Keratinocyte (primary cell): ENCODE results near the gene HSF2. TPM values are rescaled to one million over a fixed set of nuclear protein-coding genes. Genes with fewer than 3 reads are reported as not detected.

Source experiments
- DNase-seq: peaks from one replicate; pipeline ENCODE4 v3.0.0-alpha.2; 2011; ENCODE audit warnings: low read depth, missing footprints, low spot score
- FAIRE-seq: peaks from 2 replicates; lab custom pipeline; 2011; peaks lifted over from hg19 to GRCh38; lab: Jason Lieb, UNC
- H2AFZ ChIP-seq: 2 replicates; pipeline ENCODE4 v1.6.0; 2012; ENCODE audit warnings: low read length, control low read depth, inconsistent platforms; ENCODE audit not compliant: control insufficient read depth
- H3K27ac ChIP-seq: 2 replicates; pipeline ENCODE4 v1.5.1; 2011; ENCODE audit warnings: low read length; ENCODE audit not compliant: control insufficient read depth, insufficient read depth
- H3K27me3 ChIP-seq: 3 replicates; pipeline ENCODE4 v1.6.0; 2011; ENCODE audit warnings: low read length; ENCODE audit not compliant: control insufficient read depth, insufficient read depth; ENCODE audit errors: extremely low read depth
- H3K36me3 ChIP-seq, 2 experiments: 2 replicates in 1 of 2; 3 replicates in 1 of 2; pipeline ENCODE4 v1.5.1; 2011; ENCODE audit warnings: low read length in 2 of 2, mild to moderate bottlenecking in 1 of 2; ENCODE audit not compliant: control insufficient read depth in 2 of 2, insufficient read depth in 2 of 2; ENCODE audit errors: extremely low read depth in 1 of 2
- H3K4me1 ChIP-seq: 3 replicates; pipeline ENCODE4 v1.5.1; 2011; ENCODE audit warnings: low read length; ENCODE audit not compliant: control insufficient read depth, insufficient read depth; ENCODE audit errors: extremely low read depth
- H3K4me2 ChIP-seq: 3 replicates; pipeline ENCODE4 v1.6.0; 2011; ENCODE audit warnings: low read depth, low read length; ENCODE audit not compliant: control insufficient read depth, insufficient read depth; ENCODE audit errors: extremely low read depth
- H3K4me3 ChIP-seq, 3 experiments: fragments of 200-600 bp in 1 of 3; sonication (generic) in 1 of 3; 2 replicates in 2 of 3; 3 replicates in 1 of 3; pipeline ENCODE4 v1.5.1; 2011 to 2016; ENCODE audit warnings: low read length in 3 of 3, mild to moderate bottlenecking in 3 of 3, control low read depth in 2 of 3, inconsistent platforms in 1 of 3, low read depth in 1 of 3, mixed read lengths in 1 of 3, mixed run types in 1 of 3, moderate library complexity in 1 of 3; ENCODE audit not compliant: control insufficient read depth in 2 of 3, insufficient read depth in 2 of 3; ENCODE audit errors: extremely low read depth in 1 of 3
- H3K79me2 ChIP-seq: 2 replicates; pipeline ENCODE4 v1.6.0; 2012; ENCODE audit warnings: low read length; ENCODE audit not compliant: control insufficient read depth, insufficient read depth
- H3K9ac ChIP-seq: 3 replicates; pipeline ENCODE4 v1.6.0; 2011; ENCODE audit warnings: low read length; ENCODE audit not compliant: control insufficient read depth, insufficient read depth; ENCODE audit errors: extremely low read depth
- H3K9me1 ChIP-seq: 3 replicates; pipeline ENCODE4 v1.6.0; 2011; ENCODE audit warnings: low read length; ENCODE audit not compliant: control insufficient read depth, insufficient read depth; ENCODE audit errors: extremely low read depth
- H3K9me3 ChIP-seq: 2 replicates; pipeline ENCODE4 v1.5.1; 2012; ENCODE audit warnings: low read depth, low read length; ENCODE audit not compliant: control insufficient read depth
- H4K20me1 ChIP-seq: 3 replicates; pipeline ENCODE4 v1.6.0; 2011; ENCODE audit warnings: low read length; ENCODE audit not compliant: control insufficient read depth, insufficient read depth; ENCODE audit errors: extremely low read depth
- EZH2 ChIP-seq: IDR thresholded peaks from one replicate; pipeline ENCODE4 v1.6.1; 2012; ENCODE audit warnings: inconsistent platforms, mild to moderate bottlenecking, low read length, moderate library complexity
- dilution Hi-C: fragments of 300-500 bp; cut with MboI; formaldehyde crosslinking; loops from one replicate; pipeline ENCODE4 v1.7.0; 2020; ENCODE audit warnings: low sequenced_read_pairs; ENCODE audit not compliant: extremely low pct_ligation_motif_present
- polyA plus RNA-seq, 5 experiments: library from polyadenylated mRNA; depleted of rRNA in 3 of 5; stranded (reverse) in 3 of 5; stranded (forward) in 1 of 5; unstranded in 1 of 5; fragments of >200 nt; gene quantifications; 1 replicate in 1 of 5; 2 replicates in 3 of 5; 3 replicates in 1 of 5; pipeline versions ENCODE4 v1.2.1 to v1.2.3, GENCODE V29; 2011 to 2012; ENCODE audit warnings: missing spikeins in 2 of 5, low read depth in 1 of 5, low replicate concordance in 1 of 5
- TF ChIP-seq, protein P1 (sequence below), 3 experiments: IDR thresholded peaks in 1 of 3; conservative IDR thresholded peaks in 1 of 3; optimal IDR thresholded peaks in 1 of 3; 2 replicates in 2 of 3; 3 replicates in 1 of 3; pipeline versions ENCODE3 to v1.5.1; 2011; ENCODE audit warnings: low read length in 3 of 3, mild to moderate bottlenecking in 3 of 3, moderate library complexity in 2 of 3, control low read depth in 1 of 3, inconsistent platforms in 1 of 3; ENCODE audit not compliant: insufficient read depth in 2 of 3; ENCODE audit errors: extremely low read depth in 1 of 3

Gene HSF2
- polyA plus RNA-seq, 1 donor (not counting 4 experiments of a cell fraction or from before 2014, with no cell fraction given), result 22.5 TPM

DNA sequence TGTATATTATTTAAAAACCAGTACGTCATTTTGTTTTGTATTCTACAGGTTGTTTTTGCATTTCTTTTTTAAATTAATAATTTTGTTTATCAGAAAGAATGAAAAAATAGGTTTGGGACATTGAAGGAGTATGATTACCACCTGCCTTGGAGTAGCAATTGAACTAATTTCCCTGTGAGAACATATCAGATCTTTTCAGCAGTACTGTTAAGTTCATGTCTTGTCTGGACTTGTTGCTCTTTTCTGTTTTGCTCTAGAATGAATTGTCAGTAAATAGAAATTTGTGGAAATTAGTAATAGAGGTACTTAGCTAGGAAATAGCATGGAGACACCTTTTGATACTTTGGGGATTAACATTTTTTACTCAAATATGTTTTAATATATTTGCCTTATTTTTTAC lies 24.3 kb downstream of the HSF2 start:
- dilution Hi-C loops, result no loop called here
- FAIRE-seq, result no peak
- Histone ChIP-seq H3K9me1 (no peaks in the 10 kb centered on the region), H3K4me1 (peaks cover 2% of the 10 kb centered on the region), H4K20me1 (no peaks in the 10 kb centered on the region), H3K79me2 (no peaks in the 10 kb centered on the region), H3K4me3 (no peak overlapping the region), H3K9ac (no peak overlapping the region), H2AFZ (no peak overlapping the region), H3K27me3 (no peaks in the 10 kb centered on the region), H3K4me2 (no peak overlapping the region), H3K9me3 (no peaks in the 10 kb centered on the region), H3K36me3 (peaks cover 1 to 7% of the 10 kb centered on the region in 2 experiments), H3K27ac (no peak overlapping the region)
- DNase-seq, result no peak
- TF ChIP-seq EZH2, result no peak
- TF ChIP-seq, protein P1, sequence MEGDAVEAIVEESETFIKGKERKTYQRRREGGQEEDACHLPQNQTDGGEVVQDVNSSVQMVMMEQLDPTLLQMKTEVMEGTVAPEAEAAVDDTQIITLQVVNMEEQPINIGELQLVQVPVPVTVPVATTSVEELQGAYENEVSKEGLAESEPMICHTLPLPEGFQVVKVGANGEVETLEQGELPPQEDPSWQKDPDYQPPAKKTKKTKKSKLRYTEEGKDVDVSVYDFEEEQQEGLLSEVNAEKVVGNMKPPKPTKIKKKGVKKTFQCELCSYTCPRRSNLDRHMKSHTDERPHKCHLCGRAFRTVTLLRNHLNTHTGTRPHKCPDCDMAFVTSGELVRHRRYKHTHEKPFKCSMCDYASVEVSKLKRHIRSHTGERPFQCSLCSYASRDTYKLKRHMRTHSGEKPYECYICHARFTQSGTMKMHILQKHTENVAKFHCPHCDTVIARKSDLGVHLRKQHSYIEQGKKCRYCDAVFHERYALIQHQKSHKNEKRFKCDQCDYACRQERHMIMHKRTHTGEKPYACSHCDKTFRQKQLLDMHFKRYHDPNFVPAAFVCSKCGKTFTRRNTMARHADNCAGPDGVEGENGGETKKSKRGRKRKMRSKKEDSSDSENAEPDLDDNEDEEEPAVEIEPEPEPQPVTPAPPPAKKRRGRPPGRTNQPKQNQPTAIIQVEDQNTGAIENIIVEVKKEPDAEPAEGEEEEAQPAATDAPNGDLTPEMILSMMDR (optimal IDR thresholded peaks at IDR 0.05 in 1 of 3, IDR thresholded peaks at IDR 0.05 in 1 of 3, conservative IDR thresholded peaks at IDR 0.05 in 1 of 3; ENCODE audit: extremely low read depth in 1 of 3, insufficient read depth in 2 of 3, low read length in 3 of 3), result no peak

- H3K27me3 ChIP-seq, result no peaks in the 10 kb centered on the region
- DNase-seq (no peak), FAIRE-seq (no peak)
- no peak overlapping the region for H3K4me2 ChIP-seq
- H3K4me1 ChIP-seq, result peaks cover 2% of the 10 kb centered on the region
- no peaks in the 10 kb centered on the region for H3K79me2 ChIP-seq
- no peak overlapping the region for H3K9ac ChIP-seq
- H3K9me3 ChIP-seq, result no peaks in the 10 kb centered on the region
- no peak overlapping the region for H3K4me3 ChIP-seq
- no peaks in the 10 kb centered on the region for H3K9me1 ChIP-seq
- H4K20me1 ChIP-seq, result no peaks in the 10 kb centered on the region
- H3K36me3 ChIP-seq, result peaks cover 1 to 4% of the 10 kb centered on the region in 2 experiments
- dilution Hi-C loops, result no loop called here
- no peak overlapping the region for H2AFZ ChIP-seq
- no peak overlapping the region for H3K27ac ChIP-seq
- TF ChIP-seq EZH2, result no peak
- TF ChIP-seq, protein P1 (optimal IDR thresholded peaks at IDR 0.05 in 1 of 3, IDR thresholded peaks at IDR 0.05 in 1 of 3, conservative IDR thresholded peaks at IDR 0.05 in 1 of 3; ENCODE audit: extremely low read depth in 1 of 3, insufficient read depth in 2 of 3, low read length in 3 of 3), result no peak
Observed at GRCh38 chr6:122426597-122426996, 27.1 kb downstream of the HSF2 start.
